Smooth muscle cell of the umbilical artery (primary cell): ENCODE results near the gene STX1B. TPM values are rescaled to one million over a fixed set of nuclear protein-coding genes. Genes with fewer than 3 reads are reported as not detected.

ENCODE experiments used
- total RNA-seq: library from RNA; depleted of rRNA; stranded (reverse); fragments of >200 nt; gene quantifications from 2 replicates; pipeline ENCODE4 v1.2.3, GENCODE V29; 2014

STX1B gene
- total RNA-seq, result 0.59 and 2.8 TPM in 2 replicates

DNA sequence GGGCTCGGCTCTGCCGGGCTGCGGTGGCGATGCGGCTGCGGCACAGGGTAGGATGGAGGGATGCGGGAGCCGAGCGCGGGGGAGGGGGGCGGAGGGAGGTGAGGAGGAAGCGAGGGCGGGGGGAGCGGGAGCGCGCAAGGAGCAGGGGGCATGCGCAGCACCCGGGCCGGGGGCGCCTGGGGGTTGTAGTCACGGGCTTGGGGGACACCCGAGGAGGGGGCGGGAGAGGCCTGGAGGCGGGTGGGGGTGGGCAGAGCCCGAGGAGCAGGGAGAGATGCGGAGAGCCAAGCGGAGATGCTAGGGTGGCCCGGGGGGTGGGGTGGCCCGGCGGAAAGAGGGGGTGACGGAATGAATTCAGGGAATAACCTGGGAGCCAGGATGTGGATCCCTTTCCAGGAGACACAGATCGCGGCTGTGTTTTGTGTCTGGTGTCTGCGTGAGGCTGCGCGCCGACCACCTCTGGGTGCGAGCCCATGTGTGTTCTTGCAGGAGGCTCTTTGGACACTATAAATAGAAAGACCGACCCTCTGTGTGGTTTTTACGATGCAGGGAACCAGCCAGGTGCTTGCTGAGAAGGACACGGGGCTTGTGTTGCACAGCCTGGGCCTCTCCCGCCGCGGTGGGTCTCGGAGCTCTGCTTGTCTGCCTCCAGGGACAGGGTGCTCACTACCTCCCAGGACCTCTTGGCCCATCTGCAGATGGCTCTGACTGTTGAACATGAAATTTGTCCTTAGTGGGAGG lies at the start of gene STX1B:
TSS of gene STX1B (minus strand) at position 54 of the 741 bp plus-strand sequence. CDS start 242 bp downstream, outside the sequence.

DNA sequence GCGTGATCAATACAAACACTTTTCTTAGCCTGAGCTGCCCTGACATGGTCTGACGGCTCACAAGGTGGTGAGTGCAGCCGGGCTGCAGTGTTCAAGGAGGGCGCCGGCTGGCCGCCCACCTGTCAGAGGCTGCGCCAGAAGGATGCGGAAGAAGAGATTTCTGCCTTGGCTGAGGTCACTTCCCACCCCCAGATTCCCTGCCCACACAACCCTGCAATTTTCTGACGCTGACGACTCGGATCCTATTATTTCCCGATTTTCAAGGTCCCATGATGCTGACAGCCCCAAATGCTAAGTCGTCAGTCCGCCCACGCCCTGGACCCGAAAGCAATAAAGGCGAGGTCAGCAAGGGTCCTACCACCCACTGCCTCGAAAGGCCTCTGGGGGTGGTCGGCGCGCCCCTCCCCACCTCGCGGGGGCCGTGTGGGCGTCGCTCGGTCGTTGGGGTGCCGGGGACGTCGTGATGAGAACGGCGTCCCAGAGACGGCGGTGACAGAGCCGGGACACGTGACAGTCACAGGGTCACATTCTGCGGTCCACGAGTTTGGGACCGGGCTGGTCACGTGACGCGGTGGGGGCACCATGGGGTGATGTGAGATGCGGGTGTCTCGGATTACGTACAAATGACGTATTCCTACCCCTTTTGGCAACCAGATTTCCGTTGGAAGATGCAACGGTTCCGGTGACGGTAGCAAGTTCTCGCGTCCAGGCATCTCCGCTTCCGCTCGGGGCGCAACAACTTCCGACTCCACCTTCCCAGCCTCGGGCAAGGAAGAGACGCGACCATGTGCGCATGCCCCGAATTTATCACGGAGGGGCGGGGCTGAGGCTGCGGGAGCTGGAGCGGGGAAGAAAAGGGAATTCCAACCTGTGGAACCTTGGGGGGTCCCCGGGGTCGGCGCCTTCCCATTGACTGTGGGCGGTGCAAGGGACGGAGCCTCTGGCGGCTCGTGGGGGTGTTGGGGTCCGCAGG lies 22.6 kb upstream of the STX1B start, which contains the start of gene STX4:
TSS of gene STX4 (plus strand) at position 823 of the 973 bp plus-strand sequence. CDS start 248 bp downstream, outside the sequence.

DNA sequence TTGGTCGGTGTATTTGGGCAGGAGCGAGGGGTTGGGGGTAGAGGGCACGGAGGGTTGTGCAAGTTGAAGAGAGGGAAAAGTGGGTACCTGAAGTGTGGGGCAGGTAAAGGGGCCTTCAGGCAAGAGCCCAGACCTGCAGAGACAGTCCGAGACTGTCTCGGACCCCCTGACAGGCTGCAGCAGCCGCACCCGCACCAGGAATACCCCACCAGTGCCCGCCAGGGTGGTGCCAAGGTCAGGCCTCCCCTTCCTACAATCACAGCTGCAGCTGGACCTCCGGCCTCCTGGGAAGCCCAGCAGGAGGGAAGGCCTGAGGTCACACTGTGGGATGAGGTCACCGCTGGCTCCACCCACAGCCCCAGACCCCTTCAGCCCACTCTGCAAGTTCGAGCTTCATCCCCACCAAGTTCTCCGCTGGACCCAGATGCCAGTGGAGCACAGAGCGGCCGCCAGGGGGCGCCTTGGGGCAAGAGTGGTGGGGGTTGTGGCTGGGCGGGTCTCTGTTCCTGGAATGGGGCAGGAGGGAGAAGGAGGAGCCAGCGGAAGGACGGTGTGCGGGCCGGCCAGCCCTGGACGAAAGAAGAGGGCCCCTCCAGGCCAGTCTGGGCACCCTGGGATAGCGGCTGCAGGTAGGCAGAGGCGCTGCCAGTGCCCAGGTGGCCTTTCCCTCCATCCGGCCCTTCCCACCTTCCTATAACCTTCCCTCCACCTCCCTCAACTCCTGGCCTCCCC lies 25.6 kb downstream of the STX1B start, which contains the start of gene HSD3B7:
TSS of gene HSD3B7 (plus strand) at position 539 of the 732 bp plus-strand sequence. CDS start 452 bp downstream, outside the sequence.

DNA sequence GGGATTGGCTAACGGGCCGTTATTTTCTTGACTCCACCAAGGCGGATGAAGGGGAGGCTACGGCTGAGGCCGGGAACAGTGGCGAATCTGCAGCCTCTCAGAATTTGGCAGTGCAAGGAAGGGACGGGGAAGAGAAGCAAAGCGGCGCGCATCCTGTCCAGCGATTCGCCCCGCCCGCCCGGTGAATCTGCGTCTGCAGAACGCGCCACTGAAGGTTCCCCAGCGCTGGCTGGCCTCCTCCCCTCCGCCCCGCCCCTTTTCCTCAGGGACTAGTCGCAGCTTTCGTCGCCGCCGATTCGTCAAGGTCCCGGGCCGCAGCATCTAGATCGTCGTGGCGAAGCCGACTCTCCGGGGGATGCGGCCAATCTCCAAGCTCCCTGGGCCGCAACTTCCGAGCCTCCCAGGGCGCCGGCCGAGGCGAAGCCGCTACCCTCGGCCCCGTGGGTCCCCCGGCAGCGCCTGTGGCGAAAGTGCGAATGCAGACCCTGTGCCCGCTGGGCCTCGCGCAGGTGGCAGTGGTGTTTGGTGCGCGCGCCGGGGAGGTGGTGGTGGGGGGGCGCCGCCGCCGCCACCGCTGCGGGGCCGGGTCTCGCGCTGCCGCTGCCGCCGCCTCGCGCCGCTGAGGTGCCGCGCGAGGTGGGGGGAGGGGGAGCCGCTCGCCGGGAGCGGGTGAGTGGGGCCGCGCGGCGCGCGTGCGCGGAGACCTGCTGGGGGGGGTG lies 52.8 kb downstream of the STX1B start, which contains the start of gene SETD1A:
TSS of gene SETD1A (plus strand) at position 299 of the 719 bp plus-strand sequence. CDS start 978 bp downstream, outside the sequence.

DNA sequence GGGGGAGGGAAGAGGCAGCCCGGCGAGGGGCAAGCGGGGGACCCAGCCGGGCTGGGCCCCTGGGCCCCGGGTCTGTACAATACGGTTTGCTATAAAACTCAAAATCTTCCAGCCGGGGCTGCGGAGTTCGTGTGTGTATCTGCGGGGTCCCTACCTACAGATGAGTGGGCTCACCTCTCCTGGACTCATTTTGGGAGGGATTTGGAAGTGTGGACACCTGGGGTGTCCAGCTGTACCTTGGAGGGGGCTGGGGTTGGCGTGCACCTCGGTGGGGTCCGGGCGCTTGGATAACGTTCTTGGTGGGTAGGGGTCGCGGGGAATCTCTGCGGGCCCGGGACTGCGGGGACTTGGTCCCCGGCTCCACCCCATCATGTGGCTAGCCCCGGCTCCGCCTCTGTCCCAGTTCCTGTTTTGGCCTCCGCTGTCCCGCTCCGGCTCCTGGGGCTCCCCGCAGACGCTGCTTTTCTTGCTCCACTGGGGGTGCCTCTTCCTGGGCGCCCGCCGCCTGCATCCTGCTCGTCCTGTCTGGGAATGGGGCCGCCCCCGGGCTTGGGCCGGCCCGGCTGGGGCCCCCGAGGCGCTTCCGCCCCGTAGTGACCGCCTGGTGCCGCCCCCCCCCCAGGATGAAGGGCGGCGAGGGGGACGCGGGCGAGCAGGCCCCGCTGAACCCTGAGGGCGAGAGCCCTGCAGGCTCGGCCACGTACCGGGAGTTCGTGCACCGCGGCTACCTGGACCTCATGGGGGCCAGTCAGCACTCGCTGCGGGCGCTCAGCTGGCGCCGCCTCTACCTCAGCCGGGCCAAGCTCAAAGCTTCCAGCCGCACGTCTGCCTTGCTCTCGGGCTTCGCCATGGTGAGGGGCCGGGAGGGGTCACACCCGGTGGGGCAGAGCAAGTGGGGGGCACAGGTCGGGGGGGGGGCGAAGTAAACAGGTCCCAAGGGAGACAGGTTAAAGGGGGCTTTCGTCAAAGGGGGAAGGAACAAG lies 61.5 kb downstream of the STX1B start, which contains the start of gene ORAI3:
TSS of gene ORAI3 (plus strand) at position 402 of the 983 bp plus-strand sequence. CDS start at position 624, 222 bp downstream.

Other genes with a start within 250 kb of the STX1B start
- 1.2 and 1.4 TPM in 2 replicates for gene CFAP119, start 248.6 kb downstream of the STX1B start, total RNA-seq
- 63.5 and 93.2 TPM in 2 replicates for gene RNF40, start 248.3 kb downstream of the STX1B start, total RNA-seq
- gene ZNF629, start 223.4 kb downstream of the STX1B start, total RNA-seq, result 6.8 and 10.7 TPM in 2 replicates
- gene BCL7C, start 116.6 kb downstream of the STX1B start, total RNA-seq, result 25.5 and 26.6 TPM in 2 replicates
- gene CTF1, start 114.0 kb downstream of the STX1B start, total RNA-seq, result 2.7 and 4.4 TPM in 2 replicates
- 25.2 and 25.5 TPM in 2 replicates for gene FBXL19, start 87.1 kb downstream of the STX1B start, total RNA-seq
- 36.4 and 49.0 TPM in 2 replicates for gene ORAI3, start 61.6 kb downstream of the STX1B start, total RNA-seq
- gene SETD1A, start 52.9 kb downstream of the STX1B start, total RNA-seq, result 1.8 and 4.9 TPM in 2 replicates
- gene HSD3B7, start 25.4 kb downstream of the STX1B start, total RNA-seq, result 11.6 and 13.4 TPM in 2 replicates
- gene STX4, start 22.9 kb upstream of the STX1B start, total RNA-seq, result 23.2 and 29.7 TPM in 2 replicates
- 8.3 and 9.8 TPM in 2 replicates for gene ZNF668, start 63.6 kb upstream of the STX1B start, total RNA-seq
- gene ZNF646, start 63.8 kb upstream of the STX1B start, total RNA-seq, result 9.5 and 16.3 TPM in 2 replicates
- gene PRSS53, start 78.3 kb upstream of the STX1B start, total RNA-seq, result 3.6 and 9.6 TPM in 2 replicates
- gene VKORC1, start 84.2 kb upstream of the STX1B start, total RNA-seq, result 163 and 273 TPM in 2 replicates
- 19.3 and 33.3 TPM in 2 replicates for gene BCKDK, start 97.7 kb upstream of the STX1B start, total RNA-seq
- gene KAT8, start 107.0 kb upstream of the STX1B start, total RNA-seq, result 31.5 and 32.1 TPM in 2 replicates
- gene PRSS8, start 125.1 kb upstream of the STX1B start, total RNA-seq, result not detected in 2 replicates
- 0.30 TPM in 1 of 2 replicates, not detected in the other for gene PRSS36, start 139.4 kb upstream of the STX1B start, total RNA-seq
- 45.7 and 65.8 TPM in 2 replicates for gene FUS, start 169.5 kb upstream of the STX1B start, total RNA-seq
- gene PYCARD, start 192.1 kb upstream of the STX1B start, total RNA-seq, result 27.3 and 28.7 TPM in 2 replicates
- not detected in 2 replicates for gene TRIM72, start 203.5 kb upstream of the STX1B start, total RNA-seq
- not detected in 2 replicates for gene PYDC1, start 206.5 kb upstream of the STX1B start, total RNA-seq
- not detected in 2 replicates for gene ITGAM, start 249.3 kb upstream of the STX1B start, total RNA-seq